GM19397 (cell line): ENCODE data around the gene USP32.
A peak's percentile ranks its signal among the peaks of the same experiment; 100 is the strongest.
"Not testable (repeated sequence)": the region's sequence is repeated elsewhere in the genome, so short reads cannot be mapped to it uniquely, and the experiment has no call there.

Experiments used
- ATAC-seq: cut with Tn5 transposase; IDR thresholded peaks from one replicate; pipeline ENCODE4 v1.9.1; 2021; ENCODE audit warnings: mild to moderate bottlenecking, moderate library complexity; ENCODE audit not compliant: unreplicated experiment

Gene USP32

DNA sequence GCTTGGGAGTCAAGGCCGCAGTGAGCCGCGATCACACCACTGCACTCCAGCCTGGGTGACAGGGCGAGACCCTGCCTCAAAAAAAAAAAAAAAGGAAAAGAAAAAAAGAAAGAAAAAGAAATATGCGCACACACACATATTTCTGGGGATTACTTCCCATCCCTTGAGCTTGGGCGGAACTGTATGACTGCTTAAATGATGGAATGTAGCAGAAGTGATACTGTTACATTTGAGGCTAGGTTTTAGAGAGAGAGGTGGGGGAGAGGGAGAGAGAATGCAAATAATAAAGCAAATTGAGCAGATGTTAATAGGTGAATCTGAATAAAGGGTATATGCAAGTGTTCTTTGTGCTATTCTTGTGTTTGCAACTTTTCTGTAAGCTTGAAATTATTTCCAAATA is 12.0 kb upstream of the USP32 start:
- ATAC-seq, result no peak

DNA sequence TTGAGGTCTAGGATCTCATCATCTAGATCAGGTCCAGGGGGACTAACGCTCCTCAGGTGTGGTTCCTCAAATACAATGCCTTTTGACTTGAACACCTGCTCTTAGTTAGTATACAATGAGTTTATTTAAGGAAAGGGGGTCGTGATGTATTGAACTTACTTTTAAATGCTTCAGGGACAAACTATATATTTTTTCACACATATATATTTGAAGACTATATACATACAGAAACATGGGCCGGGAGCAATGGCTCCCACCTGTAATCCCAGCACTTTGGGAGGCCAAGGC is 11.5 kb upstream of the USP32 start:
- ATAC-seq, result no peak

- ATAC-seq, result no peak
Observed at GRCh38 chr17:60401819-60402218, 9.9 kb upstream of the USP32 start.

- ATAC-seq, result peak; percentile 62
Observed at GRCh38 chr17:60398227-60398959, 6.5 kb upstream of the USP32 start.

DNA sequence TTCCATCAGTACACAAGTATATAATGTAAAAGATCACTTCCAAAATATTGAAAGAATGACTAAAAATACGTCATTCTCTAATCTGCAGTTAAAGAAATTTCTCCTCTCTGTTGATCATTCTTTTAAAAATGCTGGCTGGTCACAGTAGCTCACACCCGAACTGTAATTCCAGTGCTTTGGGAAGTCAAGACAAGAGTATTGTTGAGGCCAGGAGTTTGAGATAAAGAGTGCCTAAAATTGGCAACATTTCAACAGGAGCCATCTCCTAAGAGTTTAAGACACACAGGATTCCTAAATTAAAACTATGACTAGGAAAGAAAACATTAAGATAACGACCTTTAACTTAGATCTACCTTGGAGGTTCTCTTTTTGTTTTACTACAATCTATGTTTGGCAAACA is 4.5 kb upstream of the USP32 start:
- ATAC-seq, result no peak

- ATAC-seq, result no peak
Observed at GRCh38 chr17:60395508-60396065, 3.7 kb upstream of the USP32 start.

DNA sequence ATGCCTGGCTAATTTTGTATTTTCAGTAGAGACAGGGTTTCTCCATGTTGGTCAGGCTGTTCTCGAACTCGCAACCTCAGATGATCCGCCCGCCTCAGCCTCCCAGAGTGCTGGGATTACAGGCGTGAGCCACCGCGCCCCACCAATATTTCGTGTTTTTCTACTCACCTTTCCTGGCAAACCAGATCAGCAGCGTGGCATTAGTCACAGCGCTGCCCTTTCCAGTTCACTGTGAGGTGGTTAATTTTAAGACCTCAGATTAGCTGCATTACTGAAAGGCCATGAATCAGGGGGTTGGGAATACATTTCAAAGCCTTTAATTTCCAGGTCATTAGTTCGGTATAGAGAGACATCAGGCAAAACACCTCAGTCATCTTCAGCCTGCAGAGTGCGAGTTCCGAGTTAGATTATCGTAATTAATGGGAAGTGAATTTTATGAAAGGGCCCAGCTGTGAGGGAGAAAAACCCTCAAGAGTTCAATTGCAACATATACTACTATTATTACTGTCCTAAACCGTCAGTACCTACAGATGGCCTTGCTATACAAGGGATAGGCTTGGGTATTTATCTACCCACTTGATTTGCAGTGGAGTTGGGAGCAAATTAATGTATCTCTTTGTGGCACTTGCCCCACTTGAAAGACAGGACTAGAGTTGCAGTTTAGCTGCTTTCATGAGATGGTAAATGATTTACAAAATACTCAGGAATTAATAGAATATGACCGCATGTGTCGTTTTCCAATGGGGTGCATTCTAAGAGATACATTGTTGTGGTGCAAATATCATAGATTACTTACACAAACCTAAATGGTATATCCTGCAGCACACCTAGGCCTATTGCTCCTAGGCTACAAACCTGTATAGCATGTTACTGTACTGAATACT is 2.1 kb upstream of the USP32 start:
- ATAC-seq, result no peak

DNA sequence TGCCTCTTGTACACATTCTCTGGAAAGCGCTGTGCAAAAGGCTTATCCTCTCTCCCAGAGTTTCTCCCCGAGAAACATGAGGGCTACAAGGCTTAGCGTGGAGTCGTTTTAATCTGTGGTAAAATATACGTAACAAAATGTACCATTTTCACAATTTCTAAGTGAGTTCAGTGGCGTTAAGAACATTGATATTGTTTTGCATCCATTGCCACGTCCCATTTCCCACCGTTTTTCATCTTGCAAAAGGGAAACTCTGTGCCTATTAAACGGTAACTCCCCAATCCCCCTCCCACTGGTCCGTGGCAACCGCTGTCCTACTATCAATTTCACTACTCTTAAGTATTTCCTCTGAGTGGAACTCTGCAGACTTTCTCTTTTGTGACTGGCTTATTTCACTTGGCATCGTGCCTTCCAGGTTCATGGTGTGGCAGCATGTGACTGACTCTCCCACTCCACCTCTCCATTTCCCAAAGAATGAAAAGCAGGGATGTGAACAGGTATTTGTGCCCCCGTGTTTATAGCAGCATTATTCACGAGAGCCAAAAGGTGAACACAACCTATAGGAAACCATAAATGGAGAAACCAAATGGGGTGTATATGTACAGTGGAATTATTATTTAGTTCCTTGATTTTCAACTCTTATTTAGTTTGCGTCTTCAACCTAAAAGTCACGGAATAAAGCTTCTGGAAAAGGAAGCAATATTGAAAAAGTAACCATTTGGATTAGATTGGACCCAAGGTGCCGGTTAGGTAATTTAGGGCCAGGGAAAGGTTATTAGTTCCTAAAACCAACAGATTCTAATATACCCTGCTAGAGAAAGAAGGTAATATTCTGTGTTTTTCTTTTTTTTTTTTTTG is 1.1 kb upstream of the USP32 start:
- ATAC-seq, result no peak

- peak; percentile 16 for ATAC-seq
Observed at GRCh38 chr17:60391471-60392041, 377 bp downstream of the USP32 start.

GRCh38 chr17:60390925-60391470 is 935 bp downstream of the USP32 start:
- no peak for ATAC-seq

DNA sequence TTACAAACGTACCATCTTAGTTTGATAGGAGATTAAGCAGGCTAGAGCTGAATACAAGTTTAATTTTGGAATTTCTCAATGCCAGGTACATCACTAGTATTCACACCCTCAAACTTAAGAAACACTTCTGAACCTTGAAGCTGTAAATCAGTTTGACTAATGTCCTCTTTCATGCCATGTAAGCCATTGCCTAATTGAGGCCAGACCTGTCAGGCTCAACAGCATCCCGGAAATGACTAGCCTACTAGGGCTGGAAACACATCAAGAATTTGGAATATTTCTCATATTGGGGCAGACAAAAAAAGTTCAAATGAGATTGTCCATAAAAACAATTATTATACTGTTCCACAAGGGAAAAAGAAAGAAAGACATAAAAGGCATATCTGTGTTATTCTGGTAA is 1.7 kb downstream of the USP32 start:
- no peak for ATAC-seq

GRCh38 chr17:60388742-60389141 is 3.2 kb downstream of the USP32 start:
- no peak for ATAC-seq

DNA sequence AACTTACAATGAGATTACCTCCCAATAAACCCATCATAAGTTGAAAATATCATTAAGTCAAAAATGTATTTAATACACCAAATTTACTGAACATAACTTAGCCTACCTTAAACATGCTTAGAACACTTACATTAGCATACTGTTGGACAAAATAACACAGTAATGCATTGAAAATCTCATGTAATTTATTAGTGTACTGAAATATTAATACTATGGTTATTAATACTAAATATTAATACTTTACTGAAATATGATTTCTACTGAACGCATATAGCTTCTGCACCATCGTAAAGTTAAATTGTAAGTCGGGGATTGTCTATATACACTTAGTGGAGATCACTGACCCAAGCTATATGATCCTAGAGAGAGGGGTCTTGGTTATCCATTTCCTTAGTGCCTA is 4.3 kb downstream of the USP32 start:
- no peak for ATAC-seq

- no peak for ATAC-seq
Observed at GRCh38 chr17:60386147-60387058, 5.5 kb downstream of the USP32 start.

- not testable (repeated sequence) for ATAC-seq
Observed at GRCh38 chr17:60384921-60385320, 7.0 kb downstream of the USP32 start.

DNA sequence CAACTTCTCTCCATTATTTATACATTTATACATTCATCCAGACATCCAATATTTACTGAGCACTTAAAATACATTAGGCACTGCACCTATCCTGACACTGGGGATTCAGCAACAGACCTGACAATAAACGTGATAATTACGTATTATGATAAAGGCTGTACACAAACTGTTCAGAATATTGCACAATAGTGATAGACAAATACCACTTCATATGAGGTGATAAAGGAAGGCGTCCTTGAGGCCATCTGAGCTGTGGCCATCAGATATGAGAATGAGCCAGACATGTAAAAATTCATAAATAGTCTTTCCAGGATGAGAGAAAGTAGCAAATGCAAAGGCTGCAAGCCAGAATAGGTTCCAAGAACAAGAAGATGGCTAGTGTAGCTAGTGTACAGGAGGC is 8.6 kb downstream of the USP32 start:
- no peak for ATAC-seq

DNA sequence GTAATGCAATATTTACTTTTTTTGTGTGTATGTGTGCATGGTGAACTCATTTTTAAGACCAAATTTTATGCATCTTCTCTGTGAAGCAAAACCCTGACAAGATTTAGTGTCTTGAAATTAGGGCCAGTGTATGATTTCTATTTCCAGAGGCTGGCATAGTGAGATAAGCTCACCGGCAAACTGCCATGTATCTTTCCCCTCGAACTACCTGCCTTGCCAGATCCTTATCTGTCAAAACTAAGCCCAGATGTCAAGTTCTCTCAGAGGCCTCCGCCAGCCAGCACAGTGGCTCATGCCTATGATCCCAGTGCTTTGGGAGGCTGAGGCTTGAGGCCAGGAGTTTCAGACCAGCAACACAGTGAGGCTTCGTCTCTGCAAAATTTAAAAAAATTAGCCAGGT is 10.0 kb downstream of the USP32 start:
- no peak for ATAC-seq

- ATAC-seq, result not testable (repeated sequence)
Observed at GRCh38 chr17:60379461-60379860, 12.5 kb downstream of the USP32 start.

GRCh38 chr17:60378187-60378586 is 13.7 kb downstream of the USP32 start:
- ATAC-seq, result not testable (repeated sequence)
